ENCODE data around the gene ATP6V1G2.
"Not testable (repeated sequence)": the region's sequence is repeated elsewhere in the genome, so short reads cannot be mapped to it uniquely, and the experiment has no call there.

Gene ATP6V1G2

GRCh38 chr6:31546339-31546957 lies at the start of gene ATP6V1G2:
TSS of gene ATP6V1G2 (minus strand) at chr6:31546608. CDS start at chr6:31546559, 49 bp downstream.
- DNase-seq = peak; percentile 91 to 96

- DNase-seq = no peak
Observed at GRCh38 chr6:31592396-31592771, 46.0 kb upstream of the ATP6V1G2 start.

- not testable (repeated sequence) for DNase-seq
Observed at GRCh38 chr6:31590691-31591090, 44.3 kb upstream of the ATP6V1G2 start.

GRCh38 chr6:31588871-31589650 lies 42.7 kb upstream of the ATP6V1G2 start:
- DNase-seq = no peak

GRCh38 chr6:31587791-31588777 lies 41.7 kb upstream of the ATP6V1G2 start:
- DNase-seq = no peak

- DNase-seq = no peak
Observed at GRCh38 chr6:31586599-31587281, 40.3 kb upstream of the ATP6V1G2 start.

- DNase-seq = no peak
Observed at GRCh38 chr6:31586008-31586407, 39.6 kb upstream of the ATP6V1G2 start, which contains the start of gene LST1. TSS of gene LST1 (plus strand) at chr6:31586277. CDS start at chr6:31587300, 1,023 bp downstream.

GRCh38 chr6:31585491-31585890 lies 39.1 kb upstream of the ATP6V1G2 start:
- no peak for DNase-seq

GRCh38 chr6:31582230-31582643 lies 35.8 kb upstream of the ATP6V1G2 start, which contains the start of gene LTB:
TSS of gene LTB (minus strand) at chr6:31582424. CDS start at chr6:31582417, 7 bp downstream.
- no peak for DNase-seq

GRCh38 chr6:31581434-31582229 lies 35.2 kb upstream of the ATP6V1G2 start:
- no peak for DNase-seq

- peak; percentile 38 to 84 for DNase-seq
Observed at GRCh38 chr6:31580807-31581433, 34.5 kb upstream of the ATP6V1G2 start.

- DNase-seq = no peak
Observed at GRCh38 chr6:31580438-31580740, 34.0 kb upstream of the ATP6V1G2 start.

- no peak for DNase-seq
Observed at GRCh38 chr6:31579546-31580437, 33.4 kb upstream of the ATP6V1G2 start.

- DNase-seq = no peak
Observed at GRCh38 chr6:31579119-31579505, 32.7 kb upstream of the ATP6V1G2 start.

GRCh38 chr6:31578184-31579118 lies 32.0 kb upstream of the ATP6V1G2 start:
- no peak for DNase-seq

GRCh38 chr6:31577579-31577966 lies 31.2 kb upstream of the ATP6V1G2 start:
- no peak for DNase-seq

- DNase-seq = no peak
Observed at GRCh38 chr6:31576897-31577578, 30.6 kb upstream of the ATP6V1G2 start.

- no peak for DNase-seq
Observed at GRCh38 chr6:31575952-31576685, 29.7 kb upstream of the ATP6V1G2 start.
